H9 (cell line): Measurements from ENCODE around the gene GOLGA8A. TPM values are rescaled to one million over a fixed set of nuclear protein-coding genes. Genes with fewer than 3 reads are reported as not detected.
"Not testable (repeated sequence)": the region's sequence is repeated elsewhere in the genome, so short reads cannot be mapped to it uniquely, and the experiment has no call there.

ENCODE experiments used
- DNase-seq: peaks from one replicate; pipeline ENCODE4 v3.0.0-alpha.2; 2017
- H2AFZ ChIP-seq: one replicate; pipeline ENCODE4 v1.6.1; 2013; ENCODE audit warnings: mild to moderate bottlenecking, low read length, control low read depth, moderate library complexity
- H2AK5ac ChIP-seq: 2 replicates; pipeline ENCODE4 v1.6.1; 2013; ENCODE audit warnings: low read length, control low read depth, mixed read lengths; ENCODE audit not compliant: insufficient read length
- H2BK120ac ChIP-seq: one replicate; pipeline ENCODE4 v1.6.1; 2013; ENCODE audit warnings: low read depth, mild to moderate bottlenecking, low read length, control low read depth, inconsistent platforms; ENCODE audit not compliant: poor library complexity, severe bottlenecking
- H2BK12ac ChIP-seq: 2 replicates; pipeline ENCODE4 v1.6.1; 2013; ENCODE audit warnings: low read length, control low read depth, mixed read lengths, low read depth; ENCODE audit not compliant: insufficient read length
- H2BK15ac ChIP-seq: 2 replicates; pipeline ENCODE4 v1.6.1; 2013; ENCODE audit warnings: low read depth, low read length, control low read depth
- H2BK20ac ChIP-seq: one replicate; pipeline ENCODE4 v1.6.1; 2013; ENCODE audit warnings: low read depth, mild to moderate bottlenecking, low read length, control low read depth, inconsistent platforms; ENCODE audit not compliant: poor library complexity, severe bottlenecking
- H2BK5ac ChIP-seq: 2 replicates; pipeline ENCODE4 v1.6.1; 2013; ENCODE audit warnings: low read length, control low read depth, mixed read lengths; ENCODE audit not compliant: insufficient read length
- H3K14ac ChIP-seq: 2 replicates; pipeline ENCODE4 v1.6.1; 2013; ENCODE audit warnings: low read length, control low read depth; ENCODE audit not compliant: insufficient read depth
- H3K18ac ChIP-seq: 2 replicates; pipeline ENCODE4 v1.6.1; 2013; ENCODE audit warnings: low read depth, mild to moderate bottlenecking, mixed read lengths, low read length, control low read depth; ENCODE audit not compliant: insufficient read length
- H3K23ac ChIP-seq: 2 replicates; pipeline ENCODE4 v1.6.1; 2013; ENCODE audit warnings: low read length, control low read depth, mixed read lengths, low read depth; ENCODE audit not compliant: insufficient read length
- H3K23me2 ChIP-seq: 2 replicates; pipeline ENCODE4 v1.6.1; 2013; ENCODE audit warnings: low read depth, mild to moderate bottlenecking, mixed read lengths, low read length, control low read depth; ENCODE audit not compliant: insufficient read length, poor library complexity, severe bottlenecking
- H3K27ac ChIP-seq: 2 replicates; pipeline ENCODE4 v1.5.1; 2013; ENCODE audit warnings: low read length, control low read depth, mixed read lengths, low read depth; ENCODE audit not compliant: insufficient read length
- H3K27me3 ChIP-seq: 2 replicates; pipeline ENCODE4 v1.6.1; 2013; ENCODE audit warnings: low read length, control low read depth, inconsistent platforms; ENCODE audit not compliant: insufficient read depth
- H3K4ac ChIP-seq: 2 replicates; pipeline ENCODE4 v1.6.1; 2013; ENCODE audit warnings: low read depth, mild to moderate bottlenecking, control low read depth, inconsistent platforms, low read length, moderate library complexity
- H3K4me1 ChIP-seq: 2 replicates; pipeline ENCODE4 v1.6.1; 2013; ENCODE audit warnings: low read length, control low read depth, inconsistent platforms; ENCODE audit not compliant: insufficient read depth
- H3K4me2 ChIP-seq: 2 replicates; pipeline ENCODE4 v1.6.1; 2013; ENCODE audit warnings: low read length, control low read depth, mixed read lengths; ENCODE audit not compliant: insufficient read length, insufficient read depth
- H3K56ac ChIP-seq: 2 replicates; pipeline ENCODE4 v1.6.1; 2013; ENCODE audit warnings: low read depth, mild to moderate bottlenecking, mixed read lengths, low read length, control low read depth; ENCODE audit not compliant: insufficient read length
- H3K79me1 ChIP-seq: 2 replicates; pipeline ENCODE4 v1.6.1; 2013; ENCODE audit warnings: low read depth, mild to moderate bottlenecking, moderate library complexity, low read length, control low read depth, inconsistent platforms; ENCODE audit not compliant: insufficient read depth, poor library complexity, severe bottlenecking
- H3K79me2 ChIP-seq: 2 replicates; pipeline ENCODE4 v1.6.1; 2013; ENCODE audit warnings: low read length, control low read depth, inconsistent platforms; ENCODE audit not compliant: insufficient read depth
- H3K9ac ChIP-seq: 2 replicates; pipeline ENCODE4 v1.6.1; 2013; ENCODE audit warnings: low read length, control low read depth, mixed read lengths; ENCODE audit not compliant: insufficient read length; ENCODE audit errors: extremely low read depth
- H3K9me3 ChIP-seq: one replicate; pipeline ENCODE4 v1.6.1; 2013; ENCODE audit warnings: low read depth, low read length, inconsistent platforms; ENCODE audit not compliant: control insufficient read depth
- H3T11ph ChIP-seq: one replicate; pipeline ENCODE4 v1.6.1; 2013; ENCODE audit warnings: mild to moderate bottlenecking, low read length, control low read depth, inconsistent platforms
- H4K20me1 ChIP-seq: one replicate; pipeline ENCODE4 v1.6.1; 2013; ENCODE audit not compliant: control insufficient read depth, insufficient read length, insufficient read depth
- H4K5ac ChIP-seq: 2 replicates; pipeline ENCODE4 v1.6.1; 2013; ENCODE audit warnings: low read depth, mild to moderate bottlenecking, mixed read lengths, low read length, control low read depth; ENCODE audit not compliant: insufficient read length
- H4K8ac ChIP-seq: replicated peaks from 2 replicates; pipeline ENCODE4 v1.6.1; 2013; ENCODE audit warnings: low read length, control low read depth, mixed read lengths, low read depth; ENCODE audit not compliant: insufficient read length
- H4K91ac ChIP-seq: 2 replicates; pipeline ENCODE4 v1.6.1; 2013; ENCODE audit warnings: low read depth, mild to moderate bottlenecking, moderate library complexity, mixed read lengths, low read length, control low read depth; ENCODE audit not compliant: insufficient read length
- H3K27ac Mint-ChIP-seq, 3 experiments: 2 replicates in 2 of 3; 3 replicates in 1 of 3; pipeline ENCODE4 v1.8.0; 2020 to 2021; ENCODE audit warnings: mixed read lengths in 3 of 3, mild to moderate bottlenecking in 1 of 3, moderate library complexity in 1 of 3
- H3K27me3 Mint-ChIP-seq: 2 replicates; pipeline ENCODE4 v1.8.0; 2021; ENCODE audit warnings: low read depth, mild to moderate bottlenecking, moderate library complexity, mixed read lengths
- H3K36me3 Mint-ChIP-seq, 3 experiments: 2 replicates in 2 of 3; 3 replicates in 1 of 3; pipeline ENCODE4 v1.8.0; 2020 to 2021; ENCODE audit warnings: low read depth in 3 of 3, mixed read lengths in 3 of 3; ENCODE audit not compliant: insufficient read depth in 1 of 3
- H3K4me1 Mint-ChIP-seq, 2 experiments: 2 replicates each; pipeline ENCODE4 v1.8.0; 2020; ENCODE audit warnings: mixed read lengths in 2 of 2
- H3K4me3 Mint-ChIP-seq, 2 experiments: 2 replicates in 1 of 2; 3 replicates in 1 of 2; pipeline ENCODE4 v1.8.0; 2020 to 2021; ENCODE audit warnings: mild to moderate bottlenecking in 2 of 2, mixed read lengths in 2 of 2, moderate library complexity in 1 of 2
- H3K9me3 Mint-ChIP-seq, 2 experiments: 2 replicates in 1 of 2; 3 replicates in 1 of 2; pipeline ENCODE4 v1.8.0; 2020; ENCODE audit warnings: mild to moderate bottlenecking in 2 of 2, mixed read lengths in 2 of 2, moderate library complexity in 1 of 2
- WGBS: extraction: QIAGEN DNeasy Blood & Tissue Kit; methylation state at CpG from one replicate; pipeline ENCODE4 v1.1.7; 2013; ENCODE audit warnings: missing lambda C conversion rate, low lambda C conversion rate, mixed read lengths; ENCODE audit not compliant: insufficient read length; ENCODE audit errors: extremely low coverage; 5-methylcytosine and 5-hydroxymethylcytosine counted together
- total RNA-seq: library from RNA; stranded (reverse); gene quantifications from 2 replicates; pipeline ENCODE4 v1.2.1, GENCODE V29; 2021

GOLGA8A gene
- total RNA-seq, 1 experiment from 2014 or later, result 58.8 TPM

GRCh38 chr15:34403899-34404298 lies 33.7 kb downstream of the GOLGA8A start:
- H2BK15ac ChIP-seq, DNase-seq, H3K4me1 ChIP-seq, H3K56ac ChIP-seq, H2AFZ ChIP-seq, H3K27ac Mint-ChIP-seq, H3K4ac ChIP-seq, H2BK20ac ChIP-seq, H3T11ph ChIP-seq, H3K79me2 ChIP-seq, H3K4me1 Mint-ChIP-seq, H4K91ac ChIP-seq, H3K23me2 ChIP-seq, H3K18ac ChIP-seq, H3K9me3 Mint-ChIP-seq, H3K14ac ChIP-seq, H3K27ac ChIP-seq, H2AK5ac ChIP-seq, H4K8ac ChIP-seq, H2BK5ac ChIP-seq, H4K5ac ChIP-seq, H3K79me1 ChIP-seq, H3K4me2 ChIP-seq, H3K36me3 Mint-ChIP-seq, H3K27me3 Mint-ChIP-seq, H3K27me3 ChIP-seq, H2BK120ac ChIP-seq, H4K20me1 ChIP-seq, H3K9ac ChIP-seq, H3K23ac ChIP-seq, H3K9me3 ChIP-seq, H2BK12ac ChIP-seq, H3K4me3 Mint-ChIP-seq: not testable (repeated sequence)
- WGBS, result no CpG with 5 or more reads among the region's 3 CpGs

- not testable (repeated sequence) for H4K5ac ChIP-seq, H3K79me2 ChIP-seq, H4K91ac ChIP-seq, H3T11ph ChIP-seq, H2AK5ac ChIP-seq, H3K56ac ChIP-seq, H3K18ac ChIP-seq, H2AFZ ChIP-seq, H3K9ac ChIP-seq, H3K27ac Mint-ChIP-seq, H2BK20ac ChIP-seq, H3K9me3 Mint-ChIP-seq, H3K9me3 ChIP-seq, H3K4ac ChIP-seq, H4K8ac ChIP-seq, H3K4me1 ChIP-seq, H3K4me3 Mint-ChIP-seq, H3K27me3 Mint-ChIP-seq, H3K4me2 ChIP-seq, DNase-seq, H4K20me1 ChIP-seq, H3K14ac ChIP-seq, H3K27me3 ChIP-seq, H3K27ac ChIP-seq, H3K4me1 Mint-ChIP-seq, H2BK12ac ChIP-seq, H3K23me2 ChIP-seq, H2BK120ac ChIP-seq, H3K79me1 ChIP-seq, H2BK15ac ChIP-seq, H3K23ac ChIP-seq, H2BK5ac ChIP-seq, H3K36me3 Mint-ChIP-seq
- no CpG with 5 or more reads among the region's 4 CpGs for WGBS
Measured at GRCh38 chr15:34403160-34403598, 34.4 kb downstream of the GOLGA8A start.
